CMK (cell line): ENCODE data around the gene PPP1R10.

ENCODE experiments used
- DNase-seq: peaks from one replicate; pipeline ENCODE4 v3.0.0-alpha.2; 2010; ENCODE audit warnings: low read depth

Gene PPP1R10

GRCh38 chr6:30619561-30619960, 2.5 kb upstream of the PPP1R10 start:
- no peak for DNase-seq

GRCh38 chr6:30618270-30618797, 1.3 kb upstream of the PPP1R10 start:
- no peak for DNase-seq

GRCh38 chr6:30617565-30618269, 674 bp upstream of the PPP1R10 start, which contains the start of gene MRPS18B:
MRPS18B (plus strand) TSS chr6:30617840; CDS start chr6:30617866, 26 bp downstream.
- peak; percentile 97 for DNase-seq

GRCh38 chr6:30615958-30616810, 859 bp downstream of the PPP1R10 start:
- no peak for DNase-seq

GRCh38 chr6:30615219-30615957, 1.7 kb downstream of the PPP1R10 start:
- no peak for DNase-seq

- DNase-seq: peak; percentile 90
These were observed 2.2 kb downstream of the PPP1R10 start for GRCh38 chr6:30614843-30615218.

GRCh38 chr6:30614044-30614842, 2.8 kb downstream of the PPP1R10 start:
- no peak for DNase-seq

- DNase-seq: no peak
These were observed 3.6 kb downstream of the PPP1R10 start for GRCh38 chr6:30613251-30614043.

GRCh38 chr6:30612687-30613248, 4.3 kb downstream of the PPP1R10 start:
- no peak for DNase-seq

- no peak for DNase-seq
These were observed 4.8 kb downstream of the PPP1R10 start for GRCh38 chr6:30612213-30612612.

GRCh38 chr6:30611856-30612194, 5.2 kb downstream of the PPP1R10 start:
- DNase-seq: no peak

GRCh38 chr6:30611150-30611855, 5.7 kb downstream of the PPP1R10 start:
- no peak for DNase-seq

GRCh38 chr6:30610065-30610464, 7.0 kb downstream of the PPP1R10 start:
- DNase-seq: no peak

- DNase-seq: no peak
These were observed 13.1 kb downstream of the PPP1R10 start for GRCh38 chr6:30603961-30604360.

- DNase-seq: no peak
These were observed 15.0 kb downstream of the PPP1R10 start for GRCh38 chr6:30601815-30602641.

- no peak for DNase-seq
These were observed 15.6 kb downstream of the PPP1R10 start for GRCh38 chr6:30601436-30601814.

- DNase-seq: no peak
These were observed 16.5 kb downstream of the PPP1R10 start for GRCh38 chr6:30600451-30600961.

- DNase-seq: no peak
These were observed 17.3 kb downstream of the PPP1R10 start for GRCh38 chr6:30599625-30600324.
